HG03025 (cell line): Measurements from ENCODE around the gene INTS11.

Experiments
- ATAC-seq: cut with Tn5 transposase; IDR thresholded peaks from one replicate; pipeline ENCODE4 v1.9.1; 2021; ENCODE audit warnings: mild to moderate bottlenecking, moderate library complexity; ENCODE audit not compliant: unreplicated experiment, low FRiP score

The INTS11 gene

GRCh38 chr1:1345384-1345783 lies 20.9 kb upstream of the INTS11 start:
- no peak for ATAC-seq

DNA sequence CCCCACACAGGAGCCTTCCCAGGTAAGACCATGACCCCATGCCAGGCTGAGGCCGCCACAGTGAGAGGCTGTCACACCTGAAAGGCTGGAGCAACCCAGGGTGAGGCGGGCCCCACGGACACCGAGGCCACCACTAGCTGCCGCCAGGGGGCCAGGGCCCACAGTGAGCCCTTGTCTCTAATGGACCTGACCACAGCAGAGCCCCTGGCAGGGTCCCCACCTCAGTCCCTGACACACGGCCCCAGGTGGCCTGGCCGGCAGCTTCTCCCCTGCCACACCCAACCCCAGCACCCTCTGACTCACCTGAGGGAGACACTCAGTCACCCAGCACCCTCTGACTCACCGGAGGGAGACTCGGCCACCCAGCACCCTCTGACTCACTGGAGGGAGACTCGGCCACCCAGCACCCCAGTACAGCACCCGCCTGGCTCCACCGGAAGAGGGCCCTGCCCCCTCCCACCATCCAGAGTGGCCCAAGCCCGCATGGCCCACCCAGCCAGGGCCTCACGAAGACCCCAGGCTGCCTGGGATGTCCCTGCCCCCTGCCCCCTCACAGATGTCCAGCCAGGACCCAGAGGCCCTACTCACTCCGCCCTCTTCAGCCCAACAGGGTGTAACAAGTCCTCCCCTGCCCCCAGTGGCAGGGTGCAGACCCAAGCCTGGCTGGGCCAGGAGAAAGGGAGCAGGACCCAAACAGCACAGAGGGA lies 20.3 kb upstream of the INTS11 start:
- ATAC-seq: no peak

- ATAC-seq: no peak
These were observed 19.5 kb upstream of the INTS11 start for GRCh38 chr1:1343811-1344421.

- no peak for ATAC-seq
These were observed 18.2 kb upstream of the INTS11 start for GRCh38 chr1:1342584-1343115.

GRCh38 chr1:1342061-1342562 lies 17.7 kb upstream of the INTS11 start:
- ATAC-seq: no peak

DNA sequence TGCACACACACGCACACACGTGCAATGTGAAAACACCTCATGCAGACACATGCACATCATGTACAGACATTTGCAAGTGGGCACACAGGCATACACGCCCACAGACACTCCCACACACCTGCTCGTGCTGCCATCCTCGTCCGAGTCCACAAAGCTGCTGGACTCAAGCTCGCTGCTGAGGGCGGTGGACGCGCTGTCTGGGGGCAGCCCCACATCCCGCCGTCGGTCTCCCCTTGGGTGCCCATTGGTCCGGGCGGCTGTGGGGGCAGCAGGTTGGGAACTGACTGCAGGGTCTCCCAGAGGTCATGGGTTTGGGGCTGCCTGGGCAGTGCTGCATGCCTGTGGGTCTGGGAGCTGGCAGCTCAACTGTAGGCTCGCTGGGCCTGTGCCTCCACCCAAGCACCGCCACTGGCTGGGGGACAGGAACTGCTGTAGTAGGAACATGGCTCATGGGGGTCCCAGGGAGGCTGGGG lies 17.1 kb upstream of the INTS11 start:
- ATAC-seq: no peak

GRCh38 chr1:1340791-1341548 lies 16.5 kb upstream of the INTS11 start:
- ATAC-seq: no peak

DNA sequence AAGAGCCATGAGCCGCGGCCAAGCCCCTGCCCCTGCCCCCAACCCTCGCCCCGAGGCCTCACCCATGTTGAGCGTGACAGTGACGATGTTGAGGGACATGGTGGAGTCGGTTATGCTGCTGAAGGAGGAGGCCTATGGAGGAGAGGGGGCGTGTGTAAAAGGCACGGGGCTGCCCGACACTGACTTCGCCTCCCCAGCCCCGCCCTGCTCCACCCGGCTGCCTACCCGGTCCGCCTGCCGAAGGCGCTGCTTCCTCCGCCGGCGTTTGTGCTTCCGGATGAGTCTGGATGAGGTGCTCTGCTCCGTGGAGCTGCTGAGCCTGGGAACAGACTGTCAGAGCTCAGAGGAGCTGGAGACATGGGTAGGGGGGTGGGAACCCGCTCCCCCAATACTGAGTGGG lies 15.7 kb upstream of the INTS11 start:
- no peak for ATAC-seq

DNA sequence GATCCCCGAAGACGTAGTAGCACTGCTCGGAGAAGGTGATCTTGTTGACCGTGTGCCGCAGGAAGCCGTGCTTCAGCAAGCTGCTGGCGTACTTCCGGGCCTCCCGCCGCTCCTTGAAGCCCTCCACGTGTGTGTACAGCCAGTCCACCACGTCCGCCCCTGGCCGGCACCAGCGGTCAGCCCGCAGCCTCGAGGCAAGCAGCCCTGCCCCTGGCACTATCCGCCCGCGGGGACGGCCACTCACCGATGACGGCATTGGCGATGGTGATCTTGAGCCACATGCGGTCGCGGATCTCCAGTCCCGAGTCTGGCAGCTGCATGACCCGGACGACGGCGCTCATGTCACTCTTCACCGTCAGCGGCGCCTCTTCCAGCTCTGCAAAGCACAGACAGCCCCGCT lies 13.8 kb upstream of the INTS11 start:
- no peak for ATAC-seq

GRCh38 chr1:1337793-1338147 lies 13.3 kb upstream of the INTS11 start:
- ATAC-seq: no peak

GRCh38 chr1:1336931-1337792 lies 12.7 kb upstream of the INTS11 start:
- ATAC-seq: no peak

DNA sequence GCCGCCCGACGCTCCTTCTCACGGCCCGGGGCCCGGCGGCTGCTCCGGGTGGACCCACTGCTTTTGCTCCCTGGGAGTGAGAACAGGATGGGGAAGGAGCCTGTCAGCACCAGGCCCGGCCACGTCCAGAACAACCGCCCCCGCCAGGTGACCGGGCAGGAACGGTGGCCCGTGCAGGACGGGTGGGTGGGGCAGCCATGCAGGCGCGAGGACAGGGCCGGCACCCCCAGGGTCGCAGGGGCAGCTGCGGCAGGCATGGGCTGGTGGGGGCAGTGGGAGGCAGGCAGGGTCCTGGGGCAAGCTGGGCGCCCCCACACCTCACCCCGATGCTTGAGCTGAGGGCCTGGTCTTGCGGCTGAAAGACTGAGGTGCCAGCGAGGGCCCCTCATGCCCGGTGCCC lies 12.0 kb upstream of the INTS11 start:
- ATAC-seq: no peak

DNA sequence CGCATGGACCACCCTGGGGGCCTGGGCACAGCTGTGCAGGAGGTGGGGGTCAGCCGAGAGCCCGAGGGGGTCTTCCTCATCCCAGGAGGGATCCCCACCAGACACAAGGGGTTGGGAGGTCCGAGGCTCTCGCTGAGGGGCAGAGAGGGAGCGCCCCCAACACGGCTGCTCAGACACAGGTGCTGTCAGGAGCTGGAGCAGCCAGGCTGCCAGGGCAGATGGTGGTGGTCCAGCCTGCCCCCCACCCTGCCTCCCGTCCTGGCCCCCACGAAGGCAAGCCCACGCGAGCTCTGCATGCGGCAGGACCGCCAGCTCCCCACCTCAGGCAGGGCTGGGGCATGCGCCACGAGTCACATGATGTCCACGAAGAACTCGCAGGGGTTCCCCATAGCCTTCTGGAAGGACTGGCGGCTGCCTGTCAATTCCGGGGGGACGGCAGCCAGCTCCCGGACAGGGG lies 11.4 kb upstream of the INTS11 start:
- no peak for ATAC-seq

- no peak for ATAC-seq
These were observed 10.8 kb upstream of the INTS11 start for GRCh38 chr1:1335283-1335682.

DNA sequence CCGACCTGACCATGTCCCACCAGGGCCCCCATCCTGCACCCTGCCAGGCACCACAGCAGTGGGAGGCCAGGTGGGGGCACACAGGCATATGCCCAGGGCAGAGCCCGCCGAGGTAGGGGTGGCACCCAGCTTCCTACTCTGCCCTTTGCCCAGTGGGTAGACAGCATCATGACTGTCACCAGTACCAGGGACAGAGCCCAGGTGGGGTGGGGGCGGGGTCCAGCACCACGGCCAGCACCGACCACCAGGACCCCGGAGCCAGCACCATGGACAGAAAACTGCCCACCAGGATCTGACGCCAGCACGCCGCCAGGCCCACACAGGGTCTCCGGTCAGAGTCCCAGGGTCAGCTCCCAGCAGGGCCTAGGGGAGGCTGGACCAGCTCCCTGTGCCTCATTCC lies 10.4 kb upstream of the INTS11 start:
- ATAC-seq: no peak

DNA sequence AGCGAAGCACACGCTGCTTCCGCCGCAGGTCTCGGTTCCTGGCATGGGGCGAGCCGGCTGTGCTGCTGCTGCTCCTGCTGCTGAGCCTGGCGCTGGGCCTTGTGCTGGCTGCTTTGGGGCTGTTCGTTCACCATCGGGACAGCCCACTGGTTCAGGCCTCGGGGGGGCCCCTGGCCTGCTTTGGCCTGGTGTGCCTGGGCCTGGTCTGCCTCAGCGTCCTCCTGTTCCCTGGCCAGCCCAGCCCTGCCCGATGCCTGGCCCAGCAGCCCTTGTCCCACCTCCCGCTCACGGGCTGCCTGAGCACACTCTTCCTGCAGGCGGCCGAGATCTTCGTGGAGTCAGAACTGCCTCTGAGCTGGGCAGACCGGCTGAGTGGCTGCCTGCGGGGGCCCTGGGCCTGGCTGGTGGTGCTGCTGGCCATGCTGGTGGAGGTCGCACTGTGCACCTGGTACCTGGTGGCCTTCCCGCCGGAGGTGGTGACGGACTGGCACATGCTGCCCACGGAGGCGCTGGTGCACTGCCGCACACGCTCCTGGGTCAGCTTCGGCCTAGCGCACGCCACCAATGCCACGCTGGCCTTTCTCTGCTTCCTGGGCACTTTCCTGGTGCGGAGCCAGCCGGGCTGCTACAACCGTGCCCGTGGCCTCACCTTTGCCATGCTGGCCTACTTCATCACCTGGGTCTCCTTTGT lies 9.2 kb upstream of the INTS11 start:
- no peak for ATAC-seq

DNA sequence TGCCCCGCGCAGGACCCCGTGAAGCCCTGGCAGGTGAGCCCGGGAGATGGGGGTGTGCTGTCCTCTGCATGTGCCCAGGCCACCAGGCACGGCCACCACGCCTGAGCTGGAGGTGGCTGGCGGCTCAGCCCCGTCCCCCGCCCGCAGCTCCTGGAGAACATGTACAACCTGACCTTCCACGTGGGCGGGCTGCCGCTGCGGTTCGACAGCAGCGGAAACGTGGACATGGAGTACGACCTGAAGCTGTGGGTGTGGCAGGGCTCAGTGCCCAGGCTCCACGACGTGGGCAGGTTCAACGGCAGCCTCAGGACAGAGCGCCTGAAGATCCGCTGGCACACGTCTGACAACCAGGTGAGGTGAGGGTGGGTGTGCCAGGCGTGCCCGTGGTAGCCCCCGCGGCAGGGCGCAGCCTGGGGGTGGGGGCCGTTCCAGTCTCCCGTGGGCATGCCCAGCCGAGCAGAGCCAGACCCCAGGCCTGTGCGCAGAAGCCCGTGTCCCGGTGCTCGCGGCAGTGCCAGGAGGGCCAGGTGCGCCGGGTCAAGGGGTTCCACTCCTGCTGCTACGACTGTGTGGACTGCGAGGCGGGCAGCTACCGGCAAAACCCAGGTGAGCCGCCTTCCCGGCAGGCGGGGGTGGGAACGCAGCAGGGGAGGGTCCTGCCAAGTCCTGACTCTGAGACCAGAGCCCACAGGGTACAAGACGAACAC lies 8.5 kb upstream of the INTS11 start:
- ATAC-seq: no peak

DNA sequence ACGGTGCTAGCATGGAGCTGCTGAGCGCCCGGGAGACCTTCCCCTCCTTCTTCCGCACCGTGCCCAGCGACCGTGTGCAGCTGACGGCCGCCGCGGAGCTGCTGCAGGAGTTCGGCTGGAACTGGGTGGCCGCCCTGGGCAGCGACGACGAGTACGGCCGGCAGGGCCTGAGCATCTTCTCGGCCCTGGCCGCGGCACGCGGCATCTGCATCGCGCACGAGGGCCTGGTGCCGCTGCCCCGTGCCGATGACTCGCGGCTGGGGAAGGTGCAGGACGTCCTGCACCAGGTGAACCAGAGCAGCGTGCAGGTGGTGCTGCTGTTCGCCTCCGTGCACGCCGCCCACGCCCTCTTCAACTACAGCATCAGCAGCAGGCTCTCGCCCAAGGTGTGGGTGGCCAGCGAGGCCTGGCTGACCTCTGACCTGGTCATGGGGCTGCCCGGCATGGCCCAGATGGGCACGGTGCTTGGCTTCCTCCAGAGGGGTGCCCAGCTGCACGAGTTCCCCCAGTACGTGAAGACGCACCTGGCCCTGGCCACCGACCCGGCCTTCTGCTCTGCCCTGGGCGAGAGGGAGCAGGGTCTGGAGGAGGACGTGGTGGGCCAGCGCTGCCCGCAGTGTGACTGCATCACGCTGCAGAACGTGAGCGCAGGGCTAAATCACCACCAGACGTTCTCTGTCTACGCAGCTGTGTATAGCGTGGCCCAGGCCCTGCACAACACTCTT lies 7.7 kb upstream of the INTS11 start:
- ATAC-seq: no peak
